ENCODE results near the gene SHROOM1. TPM values are rescaled to one million over a fixed set of nuclear protein-coding genes. Genes with fewer than 3 reads are reported as not detected.

The SHROOM1 gene
- total and polyA plus RNA-seq, 2 donors (not counting 1 experiment from before 2014, with no cell fraction given) = 1.3 to 2.3 TPM

- Histone ChIP-seq H3K4me3 (ENCODE audit: control extremely low read depth in 1 of 5, extremely low read depth in 1 of 5, insufficient read depth in 1 of 5, low read depth in 2 of 5, low read length in 4 of 5) (peak overlapping the region in 3 of 5 experiments; percentile 30 to 50 (median 38)), H2AFZ (ENCODE audit: insufficient read depth, low read depth, low read length, poor library complexity, severe bottlenecking) (peak overlapping the region; percentile 75), H4K20me1 (ENCODE audit: control insufficient read depth, insufficient read depth, low read length, poor library complexity, severe bottlenecking) (no peaks in the 10 kb centered on the region), H3K27ac (ENCODE audit: low read length in 2 of 2) (no peak overlapping the region), H3K9ac (ENCODE audit: low read length) (peak overlapping the region; percentile 56), H3K27me3 (replicated peaks in 1 of 4; ENCODE audit: control extremely low read depth in 1 of 4, control insufficient read depth in 3 of 4, insufficient read depth in 4 of 4, low read length in 3 of 4) (peaks cover 0 to 47% (median 26%) of the 10 kb centered on the region in 4 experiments), H3K79me2 (ENCODE audit: control insufficient read depth, insufficient read depth, low read length) (no peaks in the 10 kb centered on the region), H3K4me2 (replicated peaks; ENCODE audit: low read depth, low read length, poor library complexity, severe bottlenecking) (peak overlapping the region; percentile 91), H3K4me1 (ENCODE audit: control insufficient read depth in 2 of 2, insufficient read depth in 2 of 2, low read length in 2 of 2) (peaks cover 10 to 16% of the 10 kb centered on the region in 2 donors), H3K36me3 (replicated peaks in 1 of 2; ENCODE audit: control extremely low read depth in 1 of 2, control insufficient read depth in 1 of 2, extremely low read depth in 1 of 2, insufficient read depth in 2 of 2, low read length in 1 of 2) (no peaks in the 10 kb centered on the region), H3K9me3 (ENCODE audit: control extremely low read depth in 1 of 3, control insufficient read depth in 2 of 3, insufficient read depth in 1 of 3, low read length in 2 of 3) (peaks cover 0 to 5% (median 1%) of the 10 kb centered on the region in 3 donors)
- POLR2A ChIA-PET = no interaction called here
- intact Hi-C loops (cut with micrococcal nuclease) = no loop called here
- Mint-ChIP-seq H3K4me1 (peaks cover 11% of the 10 kb centered on the region), H3K9me3 (ENCODE audit: insufficient read depth) (no peaks in the 10 kb centered on the region), H3K4me3 (no peak overlapping the region), H3K27me3 (peaks cover 36% of the 10 kb centered on the region), H3K27ac (no peak overlapping the region)
- WGBS (ENCODE audit: insufficient coverage) = 13% methylated on average over 110 of the region's 110 CpGs
- CTCF ChIA-PET = interaction anchor here (0.7 to 3.3 kb wide), 3 partner anchors 15 to 427 kb away, joined by 3 to 18 read pairs (median 4); partner anchors contain the start of gene SHROOM1
- TF ChIP-seq, protein P1, sequence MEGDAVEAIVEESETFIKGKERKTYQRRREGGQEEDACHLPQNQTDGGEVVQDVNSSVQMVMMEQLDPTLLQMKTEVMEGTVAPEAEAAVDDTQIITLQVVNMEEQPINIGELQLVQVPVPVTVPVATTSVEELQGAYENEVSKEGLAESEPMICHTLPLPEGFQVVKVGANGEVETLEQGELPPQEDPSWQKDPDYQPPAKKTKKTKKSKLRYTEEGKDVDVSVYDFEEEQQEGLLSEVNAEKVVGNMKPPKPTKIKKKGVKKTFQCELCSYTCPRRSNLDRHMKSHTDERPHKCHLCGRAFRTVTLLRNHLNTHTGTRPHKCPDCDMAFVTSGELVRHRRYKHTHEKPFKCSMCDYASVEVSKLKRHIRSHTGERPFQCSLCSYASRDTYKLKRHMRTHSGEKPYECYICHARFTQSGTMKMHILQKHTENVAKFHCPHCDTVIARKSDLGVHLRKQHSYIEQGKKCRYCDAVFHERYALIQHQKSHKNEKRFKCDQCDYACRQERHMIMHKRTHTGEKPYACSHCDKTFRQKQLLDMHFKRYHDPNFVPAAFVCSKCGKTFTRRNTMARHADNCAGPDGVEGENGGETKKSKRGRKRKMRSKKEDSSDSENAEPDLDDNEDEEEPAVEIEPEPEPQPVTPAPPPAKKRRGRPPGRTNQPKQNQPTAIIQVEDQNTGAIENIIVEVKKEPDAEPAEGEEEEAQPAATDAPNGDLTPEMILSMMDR (IDR thresholded peaks at IDR 0.05) = no peak
- TF ChIP-seq EZH2 (IDR thresholded peaks at IDR 0.05; ENCODE audit: borderline replicate concordance, insufficient read depth, low read depth, low read length, poor library complexity, severe bottlenecking) = peak; percentile 45
- DNase-seq (peak; percentile 70), ATAC-seq (ENCODE audit: low read depth) (peak; percentile 48)
Measured at GRCh38 chr5:132813599-132814502, 16.6 kb downstream of the SHROOM1 start.

All from B cell (primary cell).